Glutamatergic neuron (in vitro differentiated cells): Measurements from ENCODE around the gene HELZ2. TPM values are rescaled to one million over a fixed set of nuclear protein-coding genes. Genes with fewer than 3 reads are reported as not detected.

Experiments
- DNase-seq: peaks from one replicate; pipeline ENCODE4 v3.0.0; 2022
- H3K27ac Mint-ChIP-seq: one replicate; pipeline ENCODE4 v1.8.0; 2020; ENCODE audit warnings: mild to moderate bottlenecking, mixed read lengths, inconsistent platforms; ENCODE audit not compliant: unreplicated experiment
- H3K27me3 Mint-ChIP-seq: one replicate; pipeline ENCODE4 v1.8.0; 2020; ENCODE audit warnings: mild to moderate bottlenecking, moderate library complexity, mixed read lengths, inconsistent platforms; ENCODE audit not compliant: unreplicated experiment
- H3K36me3 Mint-ChIP-seq: one replicate; pipeline ENCODE4 v1.8.0; 2020; ENCODE audit warnings: mild to moderate bottlenecking, mixed read lengths, inconsistent platforms; ENCODE audit not compliant: unreplicated experiment
- H3K4me1 Mint-ChIP-seq: one replicate; pipeline ENCODE4 v1.8.0; 2020; ENCODE audit warnings: mild to moderate bottlenecking, low read depth, mixed read lengths, inconsistent platforms; ENCODE audit not compliant: unreplicated experiment
- H3K4me3 Mint-ChIP-seq: one replicate; pipeline ENCODE4 v1.8.0; 2020; ENCODE audit warnings: mild to moderate bottlenecking, mixed read lengths, inconsistent platforms; ENCODE audit not compliant: unreplicated experiment
- H3K9me3 Mint-ChIP-seq: one replicate; pipeline ENCODE4 v1.8.0; 2020; ENCODE audit warnings: mild to moderate bottlenecking, moderate library complexity, mixed read lengths, inconsistent platforms; ENCODE audit not compliant: unreplicated experiment
- CTCF ChIP-seq: fragments of 200-600 bp; sonication (generic); IDR thresholded peaks from one replicate; pipeline ENCODE4 v1.5.0; 2021; ENCODE audit not compliant: partially characterized antibody, unreplicated experiment
- total RNA-seq: library from RNA; stranded (reverse); fragmentation: NEBNext Ultra II Directional; extraction: Animal tissue kit (Norgen Biotek cat#: 25700); gene quantifications from one replicate; pipeline ENCODE4 v1.2.1, GENCODE V29; 2021; ENCODE audit not compliant: unreplicated experiment

Gene HELZ2
- total RNA-seq, 1 donor from 2014 or later = 87.7 TPM

GRCh38 chr20:63587256-63587655 lies 13.2 kb upstream of the HELZ2 start:
- no peak for DNase-seq
- Mint-ChIP-seq H3K4me3 (no peak overlapping the region), H3K4me1 (peaks cover 5% of the 10 kb centered on the region), H3K36me3 (no peaks in the 10 kb centered on the region), H3K27me3 (peaks cover 3% of the 10 kb centered on the region), H3K27ac (no peak overlapping the region), H3K9me3 (peaks cover 2% of the 10 kb centered on the region)
- no peak for TF ChIP-seq CTCF

- no peak for DNase-seq
- peaks cover 2% of the 10 kb centered on the region for H3K27me3 Mint-ChIP-seq
- no peak overlapping the region for H3K27ac Mint-ChIP-seq
- no peaks in the 10 kb centered on the region for H3K36me3 Mint-ChIP-seq
- H3K4me1 Mint-ChIP-seq = peaks cover 5% of the 10 kb centered on the region
- no peak overlapping the region for H3K4me3 Mint-ChIP-seq
- TF ChIP-seq CTCF = no peak
- peaks cover 2% of the 10 kb centered on the region for H3K9me3 Mint-ChIP-seq
Observed at GRCh38 chr20:63586797-63587196, 12.8 kb upstream of the HELZ2 start.

GRCh38 chr20:63585616-63586565 lies 11.9 kb upstream of the HELZ2 start:
- Mint-ChIP-seq H3K27me3 (peaks cover 2% of the 10 kb centered on the region), H3K36me3 (no peaks in the 10 kb centered on the region), H3K9me3 (peaks cover 2% of the 10 kb centered on the region), H3K4me3 (no peak overlapping the region), H3K4me1 (peaks cover 8% of the 10 kb centered on the region), H3K27ac (no peak overlapping the region)
- no peak for DNase-seq
- no peak for TF ChIP-seq CTCF

GRCh38 chr20:63582382-63583063 lies 8.5 kb upstream of the HELZ2 start:
- peaks cover 5% of the 10 kb centered on the region for H3K4me1 Mint-ChIP-seq
- no peak overlapping the region for H3K27ac Mint-ChIP-seq
- H3K36me3 Mint-ChIP-seq = no peaks in the 10 kb centered on the region
- no peak for TF ChIP-seq CTCF
- no peak overlapping the region for H3K4me3 Mint-ChIP-seq
- H3K9me3 Mint-ChIP-seq = peaks cover 6% of the 10 kb centered on the region
- H3K27me3 Mint-ChIP-seq = peaks cover 2% of the 10 kb centered on the region
- DNase-seq = no peak
